Activated effector memory CD4-positive, alpha-beta T cell treated with Interleukin-2 at 50 U/mL for 16 hours (primary cell): Measurements from ENCODE around the gene ZNF385B.

Experiments used
- DNase-seq: peaks from one replicate; pipeline ENCODE4 v3.0.0-alpha.2; 2020

ZNF385B gene

DNA sequence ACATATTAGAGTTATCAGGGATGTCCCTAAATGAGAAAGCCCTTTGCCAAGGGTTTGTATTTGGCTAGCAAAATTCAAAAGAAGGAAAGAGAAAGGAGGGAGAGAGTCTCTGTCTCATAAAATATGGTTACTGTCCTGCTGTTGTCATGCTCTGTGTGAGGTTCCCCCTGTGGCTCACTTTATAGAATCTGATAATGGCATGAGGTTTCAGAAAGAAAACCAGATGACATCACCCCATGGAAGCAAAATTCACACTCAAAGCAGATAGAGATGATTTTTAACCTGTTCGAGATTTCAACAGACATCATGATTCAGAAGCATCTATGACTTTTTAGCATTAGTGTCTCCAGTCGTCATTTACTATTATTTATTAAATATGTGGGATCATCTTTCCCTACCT, 431.8 kb downstream of the ZNF385B start:
- no peak for DNase-seq

DNA sequence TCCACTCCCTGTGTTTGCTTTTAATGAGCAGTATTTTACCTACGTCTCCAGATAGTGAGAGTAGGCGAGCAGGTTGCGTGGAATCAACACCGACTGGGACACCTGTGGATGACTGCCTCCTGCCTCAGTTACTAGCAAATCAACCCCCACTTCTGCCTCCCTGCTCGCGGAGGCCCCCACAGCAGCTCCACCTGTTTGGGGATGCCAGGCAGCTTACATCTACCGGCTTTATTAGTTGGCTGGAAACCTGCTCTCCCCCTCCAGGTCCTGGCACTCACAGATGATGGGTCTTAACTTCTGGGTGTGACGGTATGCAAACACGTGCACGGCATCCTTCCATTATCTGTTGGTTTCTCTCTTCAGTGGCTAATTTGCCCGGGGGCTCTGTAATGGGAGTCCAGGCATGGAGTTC, 432.3 kb downstream of the ZNF385B start:
- DNase-seq = no peak

GRCh38 chr2:179428649-179429048, 432.8 kb downstream of the ZNF385B start:
- DNase-seq = no peak

DNA sequence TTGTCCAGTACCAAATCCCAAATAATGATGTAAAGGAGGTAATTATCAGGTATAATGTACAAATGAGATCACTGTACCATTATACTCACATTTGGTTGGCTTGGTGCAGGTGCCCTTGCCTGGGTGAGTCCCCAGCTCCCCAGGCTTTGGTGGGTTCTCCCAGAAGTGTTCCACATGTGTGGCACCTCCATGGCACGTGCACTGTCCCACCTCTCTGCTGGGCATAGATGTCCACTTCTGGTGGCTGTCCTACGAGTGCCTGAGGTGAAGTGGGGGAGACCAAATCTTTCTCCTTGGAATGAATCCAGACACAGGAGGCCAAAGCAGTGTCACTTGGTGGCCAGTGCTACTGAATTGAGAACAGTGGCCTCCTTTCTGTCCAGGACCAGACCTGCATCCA, 434.3 kb downstream of the ZNF385B start:
- DNase-seq = no peak

DNA sequence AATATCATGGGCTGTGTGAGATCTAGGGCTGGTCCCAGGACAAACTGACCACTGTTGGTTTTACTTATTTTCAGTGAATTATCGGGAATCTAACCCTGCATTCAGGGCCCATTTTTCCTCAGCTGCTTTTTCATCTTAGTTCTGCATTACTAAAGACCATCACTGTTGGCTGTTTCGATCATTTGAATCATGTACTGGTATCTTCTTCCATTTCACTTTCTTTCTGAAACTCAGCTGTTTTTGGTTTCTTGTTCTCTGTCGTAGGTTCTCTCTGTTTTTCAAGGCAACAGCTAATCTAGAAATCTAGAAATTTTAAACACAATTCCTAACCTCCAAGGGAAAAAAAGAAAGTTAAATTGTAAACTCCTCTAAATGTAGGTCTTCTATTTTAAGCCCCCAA, 436.8 kb downstream of the ZNF385B start:
- DNase-seq = no peak

DNA sequence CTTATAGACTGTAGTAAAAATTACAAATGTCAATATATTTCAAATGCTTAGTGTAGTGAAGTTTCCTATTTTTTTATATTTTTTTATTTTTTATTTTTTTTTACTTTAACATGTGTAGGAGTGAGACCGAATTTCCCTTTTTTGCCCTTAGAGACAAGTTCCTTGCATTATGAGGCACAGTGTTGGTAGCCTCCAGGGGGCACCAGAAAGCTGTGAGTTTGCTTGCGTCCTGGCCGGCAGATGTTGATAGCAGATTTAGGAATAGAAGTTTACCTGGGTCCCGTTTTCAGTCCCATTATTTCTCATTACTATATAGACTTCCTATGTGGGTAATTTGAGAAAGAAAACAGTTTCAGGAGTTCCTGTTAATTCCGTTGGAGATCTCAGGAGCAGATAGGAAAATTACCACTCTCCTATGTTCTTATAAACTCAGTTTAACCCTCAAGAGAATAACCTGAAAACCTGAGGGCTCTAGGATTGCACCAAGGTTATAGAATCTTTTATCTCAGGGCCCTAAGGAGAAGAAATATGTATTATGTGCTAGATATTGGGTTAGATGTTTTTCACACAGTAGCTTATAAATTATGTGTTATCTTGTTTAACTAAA, 439.3 kb downstream of the ZNF385B start:
- no peak for DNase-seq

DNA sequence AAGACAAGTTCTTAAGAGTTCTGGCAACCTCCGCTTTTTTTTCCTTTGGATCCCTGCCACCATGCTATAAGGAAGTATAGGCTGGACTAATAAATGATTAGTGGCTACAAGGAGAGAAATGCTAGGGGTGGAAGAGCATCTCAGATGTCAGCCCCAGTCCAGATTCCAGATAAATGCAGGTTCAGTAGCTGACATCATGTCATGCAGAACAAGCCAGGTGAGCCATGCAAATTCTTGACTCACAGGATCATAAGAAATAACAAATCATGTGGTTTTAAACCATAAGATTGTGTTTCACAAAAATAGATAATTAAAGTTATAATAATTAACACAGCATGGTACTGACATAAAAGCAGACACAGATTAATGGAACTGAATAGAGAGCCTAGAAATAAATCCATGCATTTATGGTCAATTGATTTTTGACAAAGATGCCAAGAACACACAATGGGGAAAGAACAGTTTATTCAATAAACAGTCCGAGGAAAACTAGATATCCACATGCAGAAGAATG, 443.9 kb downstream of the ZNF385B start:
- DNase-seq = no peak

DNA sequence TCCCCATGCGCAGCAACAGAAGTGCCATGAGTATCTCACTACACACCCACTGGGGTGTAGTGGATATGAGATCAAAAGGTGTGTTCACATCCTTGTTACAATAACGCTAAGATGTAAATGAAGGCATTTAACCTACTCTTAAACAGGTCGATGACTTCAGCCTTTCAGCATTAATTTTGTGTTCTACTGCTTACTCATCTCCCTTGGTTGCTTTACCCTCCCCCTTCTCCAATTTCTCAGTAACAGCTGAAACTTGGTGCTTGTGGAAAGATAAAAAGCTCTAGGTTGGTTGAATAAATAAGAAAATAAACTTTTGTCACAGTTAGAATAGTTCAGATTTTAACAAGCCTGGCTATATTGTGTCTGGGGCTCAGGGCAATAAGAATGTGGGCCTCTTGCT, 449.3 kb downstream of the ZNF385B start:
- DNase-seq = no peak

DNA sequence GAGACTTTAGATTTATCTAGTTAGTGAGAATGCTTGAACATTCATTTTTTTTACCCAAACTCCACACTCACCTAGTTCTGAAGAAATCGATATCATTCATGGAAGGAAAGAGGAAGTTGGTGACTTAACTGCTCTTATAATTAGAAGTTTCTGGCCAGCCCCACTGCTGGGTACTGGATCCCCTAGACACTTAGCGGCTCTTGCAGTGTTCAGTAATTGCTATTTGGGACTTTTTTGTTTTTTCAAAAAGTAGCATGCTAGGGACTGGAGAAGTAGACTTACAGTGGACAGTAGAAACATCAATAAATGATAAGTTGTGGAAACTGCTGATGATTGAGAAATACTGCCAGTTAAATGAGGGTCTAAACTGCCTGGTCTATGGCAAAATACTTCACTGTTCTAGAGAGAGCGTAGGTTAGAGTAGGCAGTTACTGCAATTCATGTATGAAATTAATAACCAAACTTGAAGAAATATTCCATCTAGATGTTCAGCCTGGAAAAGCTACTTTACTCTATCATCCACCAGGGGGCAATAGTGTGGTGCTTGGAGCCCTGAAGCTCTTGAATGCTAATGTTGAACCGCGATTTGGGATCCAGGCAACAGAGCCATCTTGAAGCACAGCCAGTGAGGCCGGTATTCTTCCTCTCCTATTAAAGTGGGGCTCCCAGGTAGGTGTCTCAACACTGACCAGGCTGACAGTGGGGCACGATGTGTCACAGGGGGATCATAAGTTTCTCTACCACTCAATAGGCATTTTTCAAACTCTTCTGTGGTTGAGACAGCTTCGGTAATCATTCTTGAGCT, 450.7 kb downstream of the ZNF385B start:
- no peak for DNase-seq

DNA sequence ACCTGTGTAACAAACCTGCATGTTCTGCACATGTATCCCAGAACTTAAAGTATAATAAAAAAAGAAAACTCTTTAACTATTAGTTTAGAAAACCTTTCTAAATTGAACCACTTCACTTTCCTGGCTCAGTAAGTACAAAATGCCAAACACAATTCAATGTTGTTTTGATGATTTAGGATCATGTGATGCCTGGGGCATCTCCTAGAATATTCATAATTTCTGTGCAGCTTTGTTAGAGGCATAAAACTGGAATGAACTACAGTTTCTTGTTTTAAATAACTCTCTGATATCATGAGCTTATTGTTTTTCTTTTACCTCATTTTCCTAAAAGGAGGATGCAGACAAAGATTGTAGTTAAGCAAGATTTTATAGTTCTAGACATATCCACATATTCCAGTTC, 457.8 kb downstream of the ZNF385B start:
- DNase-seq = no peak

- DNase-seq = no peak
Observed at GRCh38 chr2:179393481-179393880, 467.9 kb downstream of the ZNF385B start.
